ENCODE measurements around the gene ORAI3. TPM values are rescaled to one million over a fixed set of nuclear protein-coding genes. Genes with fewer than 3 reads are reported as not detected.
A peak's percentile ranks its signal among the peaks of the same experiment; 100 is the strongest.
"Not testable (repeated sequence)": the region's sequence is repeated elsewhere in the genome, so short reads cannot be mapped to it uniquely, and the experiment has no call there.

Gene ORAI3
- total RNA-seq, 1 donor from 2014 or later: 25.9 TPM

- no peak for DNase-seq (ENCODE audit: low spot score)
Observed at GRCh38 chr16:30924076-30924912, 24.6 kb upstream of the ORAI3 start.

- no peak for DNase-seq (ENCODE audit: low spot score)
Observed at GRCh38 chr16:30924913-30925631, 23.8 kb upstream of the ORAI3 start.

- DNase-seq (ENCODE audit: low spot score): no peak
Observed at GRCh38 chr16:30925632-30925987, 23.3 kb upstream of the ORAI3 start.

- no peak for DNase-seq (ENCODE audit: low spot score)
Observed at GRCh38 chr16:30925995-30926811, 22.7 kb upstream of the ORAI3 start.

- no peak for DNase-seq (ENCODE audit: low spot score)
Observed at GRCh38 chr16:30926937-30927788, 21.7 kb upstream of the ORAI3 start.

GRCh38 chr16:30927789-30928378 is 21.0 kb upstream of the ORAI3 start:
- DNase-seq (ENCODE audit: low spot score): no peak

GRCh38 chr16:30928390-30928789 is 20.5 kb upstream of the ORAI3 start:
- DNase-seq (ENCODE audit: low spot score): no peak

- no peak for DNase-seq (ENCODE audit: low spot score)
Observed at GRCh38 chr16:30929167-30929566, 19.7 kb upstream of the ORAI3 start.

- DNase-seq (ENCODE audit: low spot score): no peak
Observed at GRCh38 chr16:30930160-30930571, 18.7 kb upstream of the ORAI3 start.

- no peak for DNase-seq (ENCODE audit: low spot score)
Observed at GRCh38 chr16:30931068-30931650, 17.7 kb upstream of the ORAI3 start.

- DNase-seq (ENCODE audit: low spot score): no peak
Observed at GRCh38 chr16:30934827-30935557, 13.9 kb upstream of the ORAI3 start.

GRCh38 chr16:30937692-30938091 is 11.2 kb upstream of the ORAI3 start:
- no peak for DNase-seq (ENCODE audit: low spot score)

GRCh38 chr16:30939571-30939970 is 9.3 kb upstream of the ORAI3 start:
- not testable (repeated sequence) for DNase-seq (ENCODE audit: low spot score)

- peak; percentile 81 for DNase-seq (ENCODE audit: low spot score)
Observed at GRCh38 chr16:30941600-30942425, 7.1 kb upstream of the ORAI3 start.

GRCh38 chr16:30942426-30942806 is 6.5 kb upstream of the ORAI3 start:
- DNase-seq (ENCODE audit: low spot score): no peak

GRCh38 chr16:30944352-30944751 is 4.5 kb upstream of the ORAI3 start:
- no peak for DNase-seq (ENCODE audit: low spot score)

GRCh38 chr16:30946671-30947540 is 2.0 kb upstream of the ORAI3 start:
- DNase-seq (ENCODE audit: low spot score): no peak

- no peak for DNase-seq (ENCODE audit: low spot score)
Observed at GRCh38 chr16:30947541-30947858, 1.4 kb upstream of the ORAI3 start.

All from ureter (tissue), 1 donor.